Measurements from ENCODE around the gene SERPINF2.
"Not testable (repeated sequence)": the region's sequence is repeated elsewhere in the genome, so short reads cannot be mapped to it uniquely, and the experiment has no call there.

SERPINF2 gene

DNA sequence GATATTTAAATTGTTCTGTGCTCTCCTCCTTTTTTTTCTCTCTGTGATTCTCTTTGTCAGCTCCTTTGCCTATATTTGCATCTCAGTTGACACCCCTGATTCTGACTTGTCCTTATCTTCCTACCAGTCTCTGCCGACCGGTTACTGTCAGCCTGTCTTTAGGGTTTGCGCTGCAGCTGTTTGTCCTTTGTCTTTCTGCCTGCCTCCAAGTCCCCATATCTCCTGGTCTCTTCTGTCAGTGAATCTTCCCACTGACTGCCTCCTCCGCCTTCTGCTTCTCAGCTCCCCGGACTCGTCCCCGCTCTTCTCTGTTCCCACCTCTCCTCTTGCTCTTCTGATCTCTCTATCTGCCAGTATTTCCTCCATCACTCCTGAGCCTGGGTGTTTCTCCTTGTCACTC lies 37.7 kb upstream of the SERPINF2 start:
- no peak overlapping the region for H3K56ac ChIP-seq (ENCODE audit: low read length)
- no peak for DNase-seq
- H4K8ac ChIP-seq (ENCODE audit: low read depth, low read length) = no peak overlapping the region
- no peak overlapping the region for H3K27ac ChIP-seq (ENCODE audit: low read depth, low read length)
- H2BK120ac ChIP-seq (ENCODE audit: low read depth, low read length) = no peak overlapping the region
- no peaks in the 10 kb centered on the region for H3K79me2 ChIP-seq (ENCODE audit: control insufficient read depth, insufficient read depth, low read length)
- H2BK5ac ChIP-seq (ENCODE audit: low read length) = no peak overlapping the region
- H3K4ac ChIP-seq (ENCODE audit: low read depth, low read length) = no peak overlapping the region
- H2AK5ac ChIP-seq (ENCODE audit: low read length) = no peak overlapping the region
- H2BK15ac ChIP-seq (replicated peaks; ENCODE audit: low read depth) = no peak overlapping the region
- no peak overlapping the region for H3K9ac ChIP-seq (ENCODE audit: low read length)
- H4K5ac ChIP-seq (ENCODE audit: low read length) = no peak overlapping the region
- no peak overlapping the region for H3K4me2 ChIP-seq (ENCODE audit: low read length)
- no CpG with 5 or more reads among the region's 7 CpGs for WGBS (ENCODE audit: extremely low coverage, insufficient coverage, low lambda C conversion rate)
- H3K79me1 ChIP-seq (ENCODE audit: low read length) = no peaks in the 10 kb centered on the region
- H3K27me3 ChIP-seq (ENCODE audit: insufficient read depth, low read length, poor library complexity) = no peaks in the 10 kb centered on the region
- H3K36me3 ChIP-seq (ENCODE audit: control insufficient read depth, insufficient read depth, low read length) = no peaks in the 10 kb centered on the region
- no peak overlapping the region for H3K18ac ChIP-seq (ENCODE audit: low read length)
- no peaks in the 10 kb centered on the region for H3K4me1 ChIP-seq (ENCODE audit: control insufficient read depth, low read depth, low read length)
- no peak overlapping the region for H3K23ac ChIP-seq (ENCODE audit: low read length)
- no peak overlapping the region for H3K4me3 ChIP-seq (ENCODE audit: low read length)

- H3K4me3 ChIP-seq (ENCODE audit: low read length) = no peak overlapping the region
Observed at GRCh38 chr17:1707107-1707506, 35.6 kb upstream of the SERPINF2 start.

GRCh38 chr17:1708791-1709346 lies 33.8 kb upstream of the SERPINF2 start:
- DNase-seq = not testable (repeated sequence)

More at GRCh38 chr17:1707107-1707506, 35.6 kb upstream of the SERPINF2 start:
- no peak overlapping the region for H3K18ac ChIP-seq (ENCODE audit: low read length)
- H2AK5ac ChIP-seq (ENCODE audit: low read length) = no peak overlapping the region
- no peak overlapping the region for H3K23ac ChIP-seq (ENCODE audit: low read length)
- H2BK15ac ChIP-seq (replicated peaks; ENCODE audit: low read depth) = no peak overlapping the region
- no peak overlapping the region for H3K27ac ChIP-seq (ENCODE audit: low read depth, low read length)
- no peak overlapping the region for H3K4ac ChIP-seq (ENCODE audit: low read depth, low read length)
- H3K9ac ChIP-seq (ENCODE audit: low read length) = no peak overlapping the region
- H3K36me3 ChIP-seq (ENCODE audit: control insufficient read depth, insufficient read depth, low read length) = no peaks in the 10 kb centered on the region
- no peak overlapping the region for H3K4me2 ChIP-seq (ENCODE audit: low read length)
- no peaks in the 10 kb centered on the region for H3K27me3 ChIP-seq (ENCODE audit: insufficient read depth, low read length, poor library complexity)
- no peak overlapping the region for H4K5ac ChIP-seq (ENCODE audit: low read length)
- no peaks in the 10 kb centered on the region for H3K79me1 ChIP-seq (ENCODE audit: low read length)
- no CpG with 5 or more reads among the region's 5 CpGs for WGBS (ENCODE audit: extremely low coverage, insufficient coverage, low lambda C conversion rate)
- no peaks in the 10 kb centered on the region for H3K79me2 ChIP-seq (ENCODE audit: control insufficient read depth, insufficient read depth, low read length)
- H3K56ac ChIP-seq (ENCODE audit: low read length) = no peak overlapping the region
- DNase-seq = no peak
- no peak overlapping the region for H2BK5ac ChIP-seq (ENCODE audit: low read length)
- H3K4me1 ChIP-seq (ENCODE audit: control insufficient read depth, low read depth, low read length) = no peaks in the 10 kb centered on the region
- no peak overlapping the region for H2BK120ac ChIP-seq (ENCODE audit: low read depth, low read length)
- no peak overlapping the region for H4K8ac ChIP-seq (ENCODE audit: low read depth, low read length)

GRCh38 chr17:1709403-1709951 lies 33.2 kb upstream of the SERPINF2 start:
- H2AK5ac ChIP-seq (ENCODE audit: low read length) = no peak overlapping the region

More at GRCh38 chr17:1708791-1709346, 33.8 kb upstream of the SERPINF2 start:
- H3K27ac ChIP-seq (ENCODE audit: low read depth, low read length); H3K18ac ChIP-seq (ENCODE audit: low read length); H2AK5ac ChIP-seq (ENCODE audit: low read length); H3K56ac ChIP-seq (ENCODE audit: low read length); H3K79me1 ChIP-seq (ENCODE audit: low read length); H3K79me2 ChIP-seq (ENCODE audit: control insufficient read depth, insufficient read depth, low read length); H3K9ac ChIP-seq (ENCODE audit: low read length); H3K4me2 ChIP-seq (ENCODE audit: low read length); H4K8ac ChIP-seq (ENCODE audit: low read depth, low read length); H3K27me3 ChIP-seq (ENCODE audit: insufficient read depth, low read length, poor library complexity); H2BK5ac ChIP-seq (ENCODE audit: low read length); H2BK15ac ChIP-seq (replicated peaks; ENCODE audit: low read depth); H3K4me3 ChIP-seq (ENCODE audit: low read length); H3K36me3 ChIP-seq (ENCODE audit: control insufficient read depth, insufficient read depth, low read length); H3K4ac ChIP-seq (ENCODE audit: low read depth, low read length); H2BK120ac ChIP-seq (ENCODE audit: low read depth, low read length); H3K4me1 ChIP-seq (ENCODE audit: control insufficient read depth, low read depth, low read length); H4K5ac ChIP-seq (ENCODE audit: low read length); H3K23ac ChIP-seq (ENCODE audit: low read length): not testable (repeated sequence)
- no CpG with 5 or more reads among the region's 10 CpGs for WGBS (ENCODE audit: extremely low coverage, insufficient coverage, low lambda C conversion rate)

GRCh38 chr17:1709971-1710806 lies 32.5 kb upstream of the SERPINF2 start, which contains the start of gene TLCD2:
Gene TLCD2, minus strand, starts transcription at chr17:1710377. Its CDS starts 135 bp downstream, at chr17:1710242.
- Histone ChIP-seq H4K8ac (ENCODE audit: low read depth, low read length) (no peak within 1 kb of the TSS), H3K4me1 (ENCODE audit: control insufficient read depth, low read depth, low read length) (no peaks in the 10 kb centered on the region), H2BK15ac (replicated peaks; ENCODE audit: low read depth) (no peak within 1 kb of the TSS), H3K23ac (ENCODE audit: low read length) (no peak within 1 kb of the TSS), H3K27ac (ENCODE audit: low read depth, low read length) (no peak within 1 kb of the TSS), H3K56ac (ENCODE audit: low read length) (peak within 1 kb of the TSS; percentile 89), H3K4me2 (ENCODE audit: low read length) (peak within 1 kb of the TSS; percentile 63), H3K36me3 (ENCODE audit: control insufficient read depth, insufficient read depth, low read length) (no peaks in the 10 kb centered on the region), H3K79me1 (ENCODE audit: low read length) (peaks cover 5% of the 10 kb centered on the region), H3K79me2 (ENCODE audit: control insufficient read depth, insufficient read depth, low read length) (peaks cover 2% of the 10 kb centered on the region), H2BK120ac (ENCODE audit: low read depth, low read length) (no peak within 1 kb of the TSS), H2AK5ac (ENCODE audit: low read length) (no peak within 1 kb of the TSS), H3K27me3 (ENCODE audit: insufficient read depth, low read length, poor library complexity) (no peaks in the 10 kb centered on the region), H4K5ac (ENCODE audit: low read length) (no peak within 1 kb of the TSS), H3K18ac (ENCODE audit: low read length) (peak within 1 kb of the TSS; percentile 75), H3K9ac (ENCODE audit: low read length) (peak within 1 kb of the TSS; percentile 77), H3K4ac (ENCODE audit: low read depth, low read length) (no peak within 1 kb of the TSS), H2BK5ac (ENCODE audit: low read length) (no peak within 1 kb of the TSS), H3K4me3 (ENCODE audit: low read length) (peak within 1 kb of the TSS; percentile 46)
- WGBS (ENCODE audit: extremely low coverage, insufficient coverage, low lambda C conversion rate) = no CpG with 5 or more reads among the region's 83 CpGs
- peak; percentile 59 for DNase-seq

More at GRCh38 chr17:1709403-1709951, 33.2 kb upstream of the SERPINF2 start:
- H3K23ac ChIP-seq (ENCODE audit: low read length) = no peak overlapping the region
- peak overlapping the region; percentile 89 for H3K56ac ChIP-seq (ENCODE audit: low read length)
- DNase-seq = no peak
- H3K36me3 ChIP-seq (ENCODE audit: control insufficient read depth, insufficient read depth, low read length) = no peaks in the 10 kb centered on the region
- no peak overlapping the region for H3K18ac ChIP-seq (ENCODE audit: low read length)
- H3K79me1 ChIP-seq (ENCODE audit: low read length) = peaks cover 4% of the 10 kb centered on the region
- H2BK5ac ChIP-seq (ENCODE audit: low read length) = no peak overlapping the region
- no peak overlapping the region for H3K4me2 ChIP-seq (ENCODE audit: low read length)
- H3K27me3 ChIP-seq (ENCODE audit: insufficient read depth, low read length, poor library complexity) = no peaks in the 10 kb centered on the region
- no CpG with 5 or more reads among the region's 16 CpGs for WGBS (ENCODE audit: extremely low coverage, insufficient coverage, low lambda C conversion rate)
- H3K4ac ChIP-seq (ENCODE audit: low read depth, low read length) = no peak overlapping the region
- no peaks in the 10 kb centered on the region for H3K4me1 ChIP-seq (ENCODE audit: control insufficient read depth, low read depth, low read length)
- no peak overlapping the region for H3K27ac ChIP-seq (ENCODE audit: low read depth, low read length)
- no peak overlapping the region for H4K8ac ChIP-seq (ENCODE audit: low read depth, low read length)
- no peak overlapping the region for H3K9ac ChIP-seq (ENCODE audit: low read length)
- H2BK15ac ChIP-seq (replicated peaks; ENCODE audit: low read depth) = no peak overlapping the region
- no peak overlapping the region for H2BK120ac ChIP-seq (ENCODE audit: low read depth, low read length)
- no peak overlapping the region for H3K4me3 ChIP-seq (ENCODE audit: low read length)
- no peaks in the 10 kb centered on the region for H3K79me2 ChIP-seq (ENCODE audit: control insufficient read depth, insufficient read depth, low read length)
- H4K5ac ChIP-seq (ENCODE audit: low read length) = no peak overlapping the region

Data from mesendoderm (in vitro differentiated cells).